ENCODE results near the gene PYGM. TPM values are rescaled to one million over a fixed set of nuclear protein-coding genes. Genes with fewer than 3 reads are reported as not detected.

PYGM gene
- total and polyA plus RNA-seq, 2 donors (not counting 3 experiments of a cell fraction or from before 2014, with no cell fraction given), result 0.10 to 0.62 TPM

GRCh38 chr11:64799623-64800302 lies 40.0 kb upstream of the PYGM start:
- no TSS peak for BruUV-seq (replicated peaks)
- no peak overlapping the region for H3K27ac ChIP-seq (ENCODE audit: insufficient read depth, low read depth, low read length)

More at GRCh38 chr11:64799623-64800302, 40.0 kb upstream of the PYGM start:
- CTCF ChIA-PET, result interaction anchor here (0.6 to 3.6 kb wide), 10 partner anchors 12 to 499 kb away, joined by 3 to 32 read pairs (median 4); partner anchors contain the start of genes CDC42BPG and SF1
- dilution Hi-C loops (cut with MboI; ENCODE audit: extremely low pct_ligation_motif_present, low sequenced_read_pairs), result no loop called here
- no peaks in the 10 kb centered on the region for H3K9me3 ChIP-seq (replicated peaks; ENCODE audit: control insufficient read depth, insufficient read depth, low read length)
- TF ChIP-seq POLR2AphosphoS5 (IDR thresholded peaks at IDR 0.05; ENCODE audit: insufficient read depth, low read depth, low read length) (no peak), GATA2 (IDR thresholded peaks at IDR 0.05; ENCODE audit: insufficient read depth, insufficient read length, low read depth, low read length) (no peak), FOS (IDR thresholded peaks at IDR 0.05; ENCODE audit: borderline replicate concordance, insufficient read depth, low read length) (no peak), JUN (IDR thresholded peaks at IDR 0.05; ENCODE audit: borderline replicate concordance, insufficient read depth, insufficient read length, low read depth) (no peak), MYC (IDR thresholded peaks at IDR 0.05; ENCODE audit: low read depth, low read length) (no peak), MAX (IDR thresholded peaks at IDR 0.05; ENCODE audit: insufficient read depth, insufficient read length) (no peak), POLR2A (IDR thresholded peaks at IDR 0.05; ENCODE audit: low read depth, low read length) (no peak), EZH2 (IDR thresholded peaks at IDR 0.05; ENCODE audit: borderline replicate concordance, low read depth, low read length, severe bottlenecking) (no peak)
- TF ChIP-seq, protein P1, sequence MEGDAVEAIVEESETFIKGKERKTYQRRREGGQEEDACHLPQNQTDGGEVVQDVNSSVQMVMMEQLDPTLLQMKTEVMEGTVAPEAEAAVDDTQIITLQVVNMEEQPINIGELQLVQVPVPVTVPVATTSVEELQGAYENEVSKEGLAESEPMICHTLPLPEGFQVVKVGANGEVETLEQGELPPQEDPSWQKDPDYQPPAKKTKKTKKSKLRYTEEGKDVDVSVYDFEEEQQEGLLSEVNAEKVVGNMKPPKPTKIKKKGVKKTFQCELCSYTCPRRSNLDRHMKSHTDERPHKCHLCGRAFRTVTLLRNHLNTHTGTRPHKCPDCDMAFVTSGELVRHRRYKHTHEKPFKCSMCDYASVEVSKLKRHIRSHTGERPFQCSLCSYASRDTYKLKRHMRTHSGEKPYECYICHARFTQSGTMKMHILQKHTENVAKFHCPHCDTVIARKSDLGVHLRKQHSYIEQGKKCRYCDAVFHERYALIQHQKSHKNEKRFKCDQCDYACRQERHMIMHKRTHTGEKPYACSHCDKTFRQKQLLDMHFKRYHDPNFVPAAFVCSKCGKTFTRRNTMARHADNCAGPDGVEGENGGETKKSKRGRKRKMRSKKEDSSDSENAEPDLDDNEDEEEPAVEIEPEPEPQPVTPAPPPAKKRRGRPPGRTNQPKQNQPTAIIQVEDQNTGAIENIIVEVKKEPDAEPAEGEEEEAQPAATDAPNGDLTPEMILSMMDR (IDR thresholded peaks at IDR 0.05; ENCODE audit: extremely low read depth in 1 of 2, insufficient read depth in 1 of 2, low read depth in 1 of 2, low read length in 2 of 2), result no peak
- no peaks in the 10 kb centered on the region for H3K27me3 ChIP-seq (ENCODE audit: control insufficient read depth in 2 of 2, insufficient read depth in 2 of 2, low read length in 2 of 2)
- H4K20me1 ChIP-seq (replicated peaks; ENCODE audit: control insufficient read depth, extremely low read depth, insufficient read depth, low read length), result no peaks in the 10 kb centered on the region
- peaks cover 2 to 15% of the 10 kb centered on the region in 2 experiments for H3K36me3 ChIP-seq (ENCODE audit: control insufficient read depth in 2 of 2, extremely low read depth in 1 of 2, insufficient read depth in 2 of 2, low read length in 2 of 2)
- no peak overlapping the region for H3K4me2 ChIP-seq (ENCODE audit: insufficient read depth, low read length)
- H3K4me3 ChIP-seq (replicated peaks in 1 of 3; ENCODE audit: insufficient read depth in 1 of 3, low read depth in 1 of 3, low read length in 3 of 3), result no peak overlapping the region
- POLR2A ChIA-PET, result interaction anchor here (0.6 to 0.8 kb wide), 2 partner anchors 10 to 359 kb away, joined by 3 read pairs; no protein-coding TSS in a partner anchor
- H3K4me1 ChIP-seq (ENCODE audit: control insufficient read depth, extremely low read depth, insufficient read depth, low read length), result peaks cover 36% of the 10 kb centered on the region
- intact Hi-C loops (cut with micrococcal nuclease), result loop anchor here (2.0 kb wide), 1 partner anchor 13 kb away; no protein-coding TSS in a partner anchor
- no peaks in the 10 kb centered on the region for H3K9me1 ChIP-seq (replicated peaks; ENCODE audit: control insufficient read depth, extremely low read depth, insufficient read depth, low read length)
- FAIRE-seq (peak; percentile 82), DNase-seq (ENCODE audit: low read depth, low spot score) (peak; percentile 39)
- H2AFZ ChIP-seq (ENCODE audit: low read depth, low read length), result no peak overlapping the region
- H3K79me2 ChIP-seq (ENCODE audit: control insufficient read depth, insufficient read depth, low read length), result peaks cover 5% of the 10 kb centered on the region
- H3K9ac ChIP-seq (replicated peaks; ENCODE audit: extremely low read depth, insufficient read depth, low read length), result no peak overlapping the region

Data from endothelial cell of umbilical vein (primary cell).